Suprapubic skin (tissue), 4 donors: Measurements from ENCODE around the gene NKPD1. TPM values are rescaled to one million over a fixed set of nuclear protein-coding genes. Genes with fewer than 3 reads are reported as not detected.

Experiments used
- DNase-seq, 2 donors: peaks; one replicate each; pipeline ENCODE4 v3.0.0-alpha.2; 2019; ENCODE audit warnings: low spot score in 2 of 2
- H3K27ac ChIP-seq: fragments of 200-600 bp; sonication (generic); one replicate; pipeline ENCODE4 v1.5.1; 2019
- H3K27me3 ChIP-seq: fragments of 200-600 bp; sonication (generic); one replicate; pipeline ENCODE4 v1.5.1; 2019
- H3K36me3 ChIP-seq: fragments of 200-600 bp; sonication (generic); one replicate; pipeline ENCODE4 v1.5.1; 2019
- H3K4me1 ChIP-seq: fragments of 200-600 bp; sonication (generic); one replicate; pipeline ENCODE4 v1.5.1; 2019
- H3K4me3 ChIP-seq: fragments of 200-600 bp; sonication (generic); one replicate; pipeline ENCODE4 v1.5.1; 2019; ENCODE audit warnings: mild to moderate bottlenecking
- H3K9me3 ChIP-seq: fragments of 200-600 bp; sonication (generic); one replicate; pipeline ENCODE4 v1.5.1; 2019
- CTCF ChIP-seq, 2 donors: fragments of 200-600 bp in 1 of 2; fragments of 450-650 bp in 1 of 2; sonication (generic) in 1 of 2; IDR thresholded peaks; one replicate each; pipeline ENCODE4 v1.5.1; 2016 to 2019; ENCODE audit warnings: antibody characterized with exemption in 2 of 2, mild to moderate bottlenecking in 1 of 2, moderate library complexity in 1 of 2
- EP300 ChIP-seq: sonication (generic); formaldehyde crosslinking; IDR thresholded peaks from one replicate; pipeline ENCODE4 v1.6.1; 2017; ENCODE audit warnings: antibody characterized with exemption
- POLR2A ChIP-seq, 2 donors: fragments of 450-650 bp; IDR thresholded peaks; one replicate each; pipeline ENCODE4 v1.6.1; 2017; ENCODE audit warnings: antibody characterized with exemption in 2 of 2, mild to moderate bottlenecking in 2 of 2, moderate library complexity in 2 of 2
- POLR2AphosphoS5 ChIP-seq, 3 donors: sonication (generic); formaldehyde crosslinking; IDR thresholded peaks; one replicate each; pipeline ENCODE4 v1.6.1; 2017; ENCODE audit warnings: antibody characterized with exemption in 3 of 3
- WGBS: methylation state at CpG from one replicate; pipeline ENCODE4 v1.1.5; 2018; 5-methylcytosine and 5-hydroxymethylcytosine counted together
- total RNA-seq, 4 donors: library from RNA; depleted of rRNA; stranded (reverse); fragments of >200 nt; gene quantifications; one replicate each; pipeline ENCODE4 v1.1.0, GENCODE V29; 2016

NKPD1 gene
- total RNA-seq, 4 donors from 2014 or later = 22.4 to 60.4 (median 51.1) TPM

GRCh38 chr19:45130888-45131615 is 29.7 kb downstream of the NKPD1 start:
- no peak for DNase-seq
- Histone ChIP-seq H3K4me1 (no peaks in the 10 kb centered on the region), H3K4me3 (no peak overlapping the region), H3K27me3 (no peaks in the 10 kb centered on the region), H3K36me3 (no peaks in the 10 kb centered on the region), H3K9me3 (no peaks in the 10 kb centered on the region), H3K27ac (no peak overlapping the region)
- no peak for TF ChIP-seq EP300
- no peak for TF ChIP-seq CTCF (IDR thresholded peaks at IDR 0.05)
- TF ChIP-seq POLR2A (IDR thresholded peaks at IDR 0.05) = no peak
- no peak for TF ChIP-seq POLR2AphosphoS5 (IDR thresholded peaks at IDR 0.05)
- 63% methylated on average over 7 of the region's 13 CpGs for WGBS

- no peaks in the 10 kb centered on the region for H3K36me3 ChIP-seq
- no peaks in the 10 kb centered on the region for H3K4me1 ChIP-seq
- DNase-seq = no peak
- TF ChIP-seq EP300 = no peak
- no peak for TF ChIP-seq POLR2A (IDR thresholded peaks at IDR 0.05)
- TF ChIP-seq POLR2AphosphoS5 (IDR thresholded peaks at IDR 0.05) = no peak
- no peak for TF ChIP-seq CTCF (IDR thresholded peaks at IDR 0.05)
- no peaks in the 10 kb centered on the region for H3K27me3 ChIP-seq
- no peak overlapping the region for H3K27ac ChIP-seq
- no peak overlapping the region for H3K4me3 ChIP-seq
- whole genome bisulfite sequencing = 89% methylated on average over 8 of the region's 13 CpGs
- no peaks in the 10 kb centered on the region for H3K9me3 ChIP-seq
Measured at GRCh38 chr19:45130236-45130635, 30.5 kb downstream of the NKPD1 start.

DNA sequence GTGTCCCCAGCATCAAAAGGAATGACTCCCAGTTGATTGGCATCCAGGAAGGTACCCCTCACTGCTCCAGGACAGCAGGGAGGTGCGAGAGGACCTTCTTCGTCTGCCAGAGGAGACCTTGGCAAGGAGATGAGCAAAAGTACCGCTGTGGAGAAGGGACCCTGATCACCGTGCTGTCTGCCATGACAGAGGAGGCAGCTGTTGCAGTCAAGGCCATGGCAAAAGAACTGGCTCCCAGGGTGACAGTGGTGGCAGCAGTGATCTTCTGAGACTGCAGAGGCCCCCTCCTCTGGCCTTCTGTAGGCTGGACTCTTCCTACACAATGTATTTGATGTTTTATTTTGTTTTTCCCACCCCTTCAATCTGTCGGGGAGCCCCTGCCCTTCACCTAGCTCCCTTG is 32.0 kb downstream of the NKPD1 start:
- Histone ChIP-seq H3K27ac (no peak overlapping the region), H3K27me3 (no peaks in the 10 kb centered on the region), H3K4me3 (no peak overlapping the region), H3K36me3 (no peaks in the 10 kb centered on the region), H3K9me3 (no peaks in the 10 kb centered on the region), H3K4me1 (peaks cover 10% of the 10 kb centered on the region)
- WGBS = 96% methylated on average over 5 of the region's 5 CpGs
- TF ChIP-seq POLR2AphosphoS5 (IDR thresholded peaks at IDR 0.05) = no peak
- no peak for TF ChIP-seq POLR2A (IDR thresholded peaks at IDR 0.05)
- TF ChIP-seq EP300 = no peak
- no peak for TF ChIP-seq CTCF (IDR thresholded peaks at IDR 0.05)
- DNase-seq = no peak

- 94% methylated on average over 5 of the region's 5 CpGs for WGBS
- no peak for DNase-seq
- peaks cover 17% of the 10 kb centered on the region for H3K4me1 ChIP-seq
Measured at GRCh38 chr19:45128146-45128545, 32.6 kb downstream of the NKPD1 start.

DNA sequence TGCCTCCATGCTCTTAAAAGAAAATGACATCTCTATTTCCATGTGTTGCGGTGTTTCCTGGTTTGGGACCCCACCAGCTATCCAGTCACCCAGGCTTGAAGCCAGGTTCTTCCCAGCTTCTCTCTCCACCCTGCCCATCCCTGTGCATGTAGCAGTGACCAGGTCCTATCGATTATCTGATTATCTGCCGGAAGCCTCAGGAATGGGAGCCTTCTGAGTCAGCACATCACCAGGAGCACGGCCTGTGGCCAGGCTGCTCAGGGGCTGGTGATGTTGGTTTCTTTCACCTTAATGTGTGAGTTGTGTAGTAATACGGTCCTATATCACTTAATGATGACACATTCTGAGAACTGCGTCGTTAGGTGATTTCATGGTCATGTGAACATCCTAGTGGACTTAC is 34.1 kb downstream of the NKPD1 start:
- no peaks in the 10 kb centered on the region for H3K9me3 ChIP-seq
- WGBS = 90% methylated on average over 7 of the region's 7 CpGs
- no peak for DNase-seq
- no peak overlapping the region for H3K4me3 ChIP-seq
- peaks cover 32% of the 10 kb centered on the region for H3K4me1 ChIP-seq
- no peaks in the 10 kb centered on the region for H3K36me3 ChIP-seq
- TF ChIP-seq POLR2AphosphoS5 (IDR thresholded peaks at IDR 0.05) (no peak), CTCF (IDR thresholded peaks at IDR 0.05) (no peak), EP300 (no peak), POLR2A (IDR thresholded peaks at IDR 0.05) (no peak)
- no peak overlapping the region for H3K27ac ChIP-seq
- H3K27me3 ChIP-seq = no peaks in the 10 kb centered on the region

More at GRCh38 chr19:45128146-45128545, 32.6 kb downstream of the NKPD1 start:
- no peak overlapping the region for H3K27ac ChIP-seq
- TF ChIP-seq CTCF (IDR thresholded peaks at IDR 0.05) = no peak
- no peak for TF ChIP-seq POLR2AphosphoS5 (IDR thresholded peaks at IDR 0.05)
- no peak for TF ChIP-seq EP300
- TF ChIP-seq POLR2A (IDR thresholded peaks at IDR 0.05) = no peak
- no peaks in the 10 kb centered on the region for H3K27me3 ChIP-seq
- H3K4me3 ChIP-seq = no peak overlapping the region
- no peaks in the 10 kb centered on the region for H3K36me3 ChIP-seq
- H3K9me3 ChIP-seq = no peaks in the 10 kb centered on the region
